ENCODE results near the gene CEP131. TPM values are rescaled to one million over a fixed set of nuclear protein-coding genes. Genes with fewer than 3 reads are reported as not detected.
A peak's percentile ranks its signal among the peaks of the same experiment; 100 is the strongest.

CEP131 gene
- total and polyA plus RNA-seq, 3 experiments from 2014 or later, result 6.5 to 13.3 (median 13.2) TPM

DNA sequence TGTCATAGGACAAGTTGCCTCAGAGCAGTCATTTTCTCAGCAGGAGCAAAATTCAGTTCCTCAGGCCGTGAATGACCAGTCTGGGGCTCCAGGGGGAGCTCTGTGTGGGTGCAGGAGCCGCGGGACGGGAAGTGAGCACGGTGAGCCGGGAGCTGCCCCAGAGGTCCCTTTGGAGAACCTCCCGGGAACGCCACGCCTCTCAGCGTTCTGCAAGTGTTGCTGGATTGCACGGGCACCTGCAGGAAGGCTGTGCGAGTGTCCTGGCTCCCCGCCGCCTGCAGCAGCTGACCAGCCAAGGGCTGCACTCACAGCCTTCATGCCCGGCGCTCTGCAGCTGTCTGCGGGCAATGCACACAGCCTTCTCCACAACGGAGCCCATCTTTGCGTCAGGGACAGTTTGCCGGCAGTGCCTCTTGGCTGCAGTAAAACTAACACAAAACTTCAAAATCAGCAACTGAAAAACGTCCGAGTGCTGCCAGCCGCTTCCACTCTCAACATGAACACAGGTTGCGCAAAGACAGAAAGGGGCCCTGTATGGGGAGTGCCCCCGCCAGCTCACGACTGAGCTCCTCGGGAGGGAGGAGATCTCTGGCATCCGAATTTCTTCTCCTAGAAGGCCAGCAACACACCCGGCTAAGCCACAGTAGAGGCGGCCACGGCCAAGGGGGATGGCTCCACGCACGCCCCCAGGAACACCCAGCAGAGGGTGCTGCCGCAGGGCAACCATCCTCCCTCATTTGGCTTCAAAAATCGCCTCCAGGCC lies 32.4 kb upstream of the CEP131 start:
- Mint-ChIP-seq H3K27me3 (peaks cover 0 to 2% of the 10 kb centered on the region in 2 donors), H3K4me1 (peaks cover 9 to 11% (median 10%) of the 10 kb centered on the region in 3 donors), H3K4me3 (no peak overlapping the region), H3K27ac (no peak overlapping the region), H3K36me3 (peaks cover 3 to 72% (median 11%) of the 10 kb centered on the region in 3 donors), H3K9me3 (no peaks in the 10 kb centered on the region)
- Histone ChIP-seq H3K4me1 (ENCODE audit: insufficient read depth, low read length) (no peaks in the 10 kb centered on the region), H3K36me3 (ENCODE audit: insufficient read depth, low read length) (peaks cover 7% of the 10 kb centered on the region), H3K27me3 (ENCODE audit: insufficient read depth, low read length, poor library complexity, severe bottlenecking) (no peaks in the 10 kb centered on the region), H3K4me3 (ENCODE audit: low read length) (no peak overlapping the region), H3K27ac (ENCODE audit: low read depth, low read length) (no peak overlapping the region), H3K9me3 (ENCODE audit: low read length) (no peaks in the 10 kb centered on the region)
- no peak for DNase-seq
- ChIA-PET POLR2A (no interaction called here), CTCF (interaction anchor here (5.3 kb wide), 1 partner anchor 230 kb away, joined by 40 read pairs; no protein-coding TSS in a partner anchor)

GRCh38 chr17:81253358-81254131 lies 30.8 kb upstream of the CEP131 start:
- no peaks in the 10 kb centered on the region for H3K27me3 ChIP-seq (ENCODE audit: insufficient read depth, low read length, poor library complexity, severe bottlenecking)
- peaks cover 9 to 11% (median 10%) of the 10 kb centered on the region in 3 donors for H3K4me1 Mint-ChIP-seq
- peaks cover 11% of the 10 kb centered on the region for H3K36me3 ChIP-seq (ENCODE audit: insufficient read depth, low read length)
- CTCF ChIA-PET, result interaction anchor here (0.9 to 5.3 kb wide), 7 partner anchors 25 to 648 kb away, joined by 3 to 40 read pairs (median 4); partner anchors contain the start of gene SLC38A10
- H3K4me1 ChIP-seq (ENCODE audit: insufficient read depth, low read length), result no peaks in the 10 kb centered on the region
- no peak overlapping the region for H3K4me3 ChIP-seq (ENCODE audit: low read length)
- H3K27me3 Mint-ChIP-seq, result peaks cover 0 to 2% of the 10 kb centered on the region in 2 donors
- H3K27ac ChIP-seq (ENCODE audit: low read depth, low read length), result no peak overlapping the region
- peak overlapping the region in 1 of 7 donors; percentile 2 for H3K4me3 Mint-ChIP-seq
- peak overlapping the region in 6 of 8 donors; percentile 7 to 87 (median 58) for H3K27ac Mint-ChIP-seq
- H3K9me3 Mint-ChIP-seq, result no peaks in the 10 kb centered on the region
- POLR2A ChIA-PET, result no interaction called here
- peaks cover 3 to 60% (median 11%) of the 10 kb centered on the region in 3 donors for H3K36me3 Mint-ChIP-seq
- peak; percentile 31 to 68 (median 52) for DNase-seq
- H3K9me3 ChIP-seq (ENCODE audit: low read length), result no peaks in the 10 kb centered on the region

DNA sequence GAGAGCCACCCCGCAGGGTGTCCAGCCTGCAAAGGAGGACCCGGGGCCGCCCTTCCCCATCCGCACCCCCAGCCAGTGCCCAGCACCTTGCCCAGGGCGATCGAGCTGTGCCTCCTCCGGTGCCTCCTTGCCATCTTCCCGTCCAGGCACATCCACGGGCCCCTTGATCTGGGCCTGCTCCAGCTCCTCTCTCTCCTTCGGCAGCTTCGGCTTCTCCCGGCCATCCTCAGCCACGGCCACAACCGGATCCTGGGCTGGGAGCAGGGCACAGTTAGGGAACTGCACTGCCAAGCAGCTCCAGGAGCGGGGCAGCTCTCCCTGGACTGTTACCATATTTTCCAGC lies 30.2 kb upstream of the CEP131 start:
- H3K36me3 Mint-ChIP-seq, result peaks cover 3 to 58% (median 11%) of the 10 kb centered on the region in 3 donors
- ChIA-PET POLR2A (no interaction called here), CTCF (interaction anchor here (0.9 to 5.3 kb wide), 7 partner anchors 25 to 649 kb away, joined by 3 to 40 read pairs (median 4); partner anchors contain the start of gene SLC38A10)
- Histone ChIP-seq H3K27me3 (ENCODE audit: insufficient read depth, low read length, poor library complexity, severe bottlenecking) (no peaks in the 10 kb centered on the region), H3K9me3 (ENCODE audit: low read length) (no peaks in the 10 kb centered on the region), H3K36me3 (ENCODE audit: insufficient read depth, low read length) (peaks cover 11% of the 10 kb centered on the region), H3K27ac (ENCODE audit: low read depth, low read length) (no peak overlapping the region), H3K4me1 (ENCODE audit: insufficient read depth, low read length) (no peaks in the 10 kb centered on the region), H3K4me3 (ENCODE audit: low read length) (no peak overlapping the region)
- no peak for DNase-seq
- no peak overlapping the region for H3K4me3 Mint-ChIP-seq
- peaks cover 0 to 2% of the 10 kb centered on the region in 2 donors for H3K27me3 Mint-ChIP-seq
- H3K27ac Mint-ChIP-seq, result peak overlapping the region in 3 of 8 donors; percentile 7 to 80 (median 64)
- H3K9me3 Mint-ChIP-seq, result no peaks in the 10 kb centered on the region
- H3K4me1 Mint-ChIP-seq, result peaks cover 9 to 12% (median 11%) of the 10 kb centered on the region in 3 donors

GRCh38 chr17:81252326-81252986 lies 29.7 kb upstream of the CEP131 start:
- Mint-ChIP-seq H3K4me3 (no peak overlapping the region), H3K36me3 (peaks cover 3 to 55% (median 11%) of the 10 kb centered on the region in 3 donors), H3K27ac (no peak overlapping the region), H3K27me3 (peaks cover 0 to 2% of the 10 kb centered on the region in 2 donors), H3K4me1 (peaks cover 9 to 12% (median 11%) of the 10 kb centered on the region in 3 donors), H3K9me3 (no peaks in the 10 kb centered on the region)
- Histone ChIP-seq H3K4me1 (ENCODE audit: insufficient read depth, low read length) (no peaks in the 10 kb centered on the region), H3K4me3 (ENCODE audit: low read length) (no peak overlapping the region), H3K27me3 (ENCODE audit: insufficient read depth, low read length, poor library complexity, severe bottlenecking) (no peaks in the 10 kb centered on the region), H3K9me3 (ENCODE audit: low read length) (no peaks in the 10 kb centered on the region), H3K36me3 (ENCODE audit: insufficient read depth, low read length) (peaks cover 11% of the 10 kb centered on the region), H3K27ac (ENCODE audit: low read depth, low read length) (no peak overlapping the region)
- ChIA-PET CTCF (interaction anchor here (0.9 to 5.3 kb wide), 7 partner anchors 26 to 649 kb away, joined by 3 to 40 read pairs (median 4); partner anchors contain the start of gene SLC38A10), POLR2A (no interaction called here)
- no peak for DNase-seq

DNA sequence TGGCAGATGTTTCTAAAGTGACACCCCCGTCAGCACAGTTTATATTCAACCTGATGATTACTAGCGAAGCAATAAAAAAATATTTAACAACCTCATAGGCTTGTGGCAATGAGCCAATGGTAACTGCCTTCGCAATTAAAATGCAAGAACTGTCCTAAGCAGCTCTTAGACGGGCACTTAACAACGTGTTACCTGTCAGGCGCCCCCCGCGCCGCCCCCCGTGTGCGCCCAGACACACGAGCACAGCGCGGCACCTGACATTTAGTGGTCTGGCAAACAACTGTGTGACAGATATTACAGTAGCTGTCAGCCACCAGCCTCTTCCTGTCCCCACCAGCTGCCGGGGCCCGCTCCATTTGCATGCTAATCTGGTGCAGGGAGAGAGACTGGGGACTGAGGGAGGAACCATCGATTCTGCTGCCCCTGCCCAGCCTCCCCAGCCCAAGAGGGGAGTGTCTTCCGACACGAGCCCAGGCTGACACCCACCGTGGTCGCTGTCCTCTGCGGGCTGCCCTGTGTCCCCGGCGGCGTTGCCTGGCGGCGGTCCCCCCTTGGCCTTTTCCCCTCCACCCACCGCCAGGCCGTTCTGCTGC lies 29.0 kb upstream of the CEP131 start:
- Histone ChIP-seq H3K27ac (ENCODE audit: low read depth, low read length) (no peak overlapping the region), H3K36me3 (ENCODE audit: insufficient read depth, low read length) (peaks cover 11% of the 10 kb centered on the region), H3K9me3 (ENCODE audit: low read length) (no peaks in the 10 kb centered on the region), H3K4me3 (ENCODE audit: low read length) (no peak overlapping the region), H3K27me3 (ENCODE audit: insufficient read depth, low read length, poor library complexity, severe bottlenecking) (no peaks in the 10 kb centered on the region), H3K4me1 (ENCODE audit: insufficient read depth, low read length) (no peaks in the 10 kb centered on the region)
- CTCF ChIA-PET, result interaction anchor here (1.8 kb wide), 1 partner anchor 349 kb away, joined by 5 read pairs; no protein-coding TSS in a partner anchor
- Mint-ChIP-seq H3K4me1 (peaks cover 9 to 12% (median 11%) of the 10 kb centered on the region in 3 donors), H3K27ac (no peak overlapping the region), H3K36me3 (peaks cover 3 to 48% (median 11%) of the 10 kb centered on the region in 3 donors), H3K9me3 (no peaks in the 10 kb centered on the region), H3K4me3 (peak overlapping the region in 1 of 7 donors; percentile 68), H3K27me3 (peaks cover 0 to 2% of the 10 kb centered on the region in 2 donors)
- POLR2A ChIA-PET, result no interaction called here
- peak in 1 of 5 donors; percentile 13 for DNase-seq

GRCh38 chr17:81251094-81251708 lies 28.4 kb upstream of the CEP131 start:
- H3K27me3 Mint-ChIP-seq, result peaks cover 0 to 2% of the 10 kb centered on the region in 2 donors
- peaks cover 11% of the 10 kb centered on the region for H3K36me3 ChIP-seq (ENCODE audit: insufficient read depth, low read length)
- no peaks in the 10 kb centered on the region for H3K4me1 ChIP-seq (ENCODE audit: insufficient read depth, low read length)
- H3K4me3 ChIP-seq (ENCODE audit: low read length), result no peak overlapping the region
- no peaks in the 10 kb centered on the region for H3K9me3 ChIP-seq (ENCODE audit: low read length)
- H3K4me3 Mint-ChIP-seq, result peak overlapping the region in 1 of 7 donors; percentile 68
- no peak for DNase-seq
- no peaks in the 10 kb centered on the region for H3K27me3 ChIP-seq (ENCODE audit: insufficient read depth, low read length, poor library complexity, severe bottlenecking)
- no peak overlapping the region for H3K27ac ChIP-seq (ENCODE audit: low read depth, low read length)
- H3K36me3 Mint-ChIP-seq, result peaks cover 3 to 48% (median 11%) of the 10 kb centered on the region in 3 donors
- POLR2A ChIA-PET, result no interaction called here
- H3K9me3 Mint-ChIP-seq, result no peaks in the 10 kb centered on the region
- CTCF ChIA-PET, result interaction anchor here (0.7 kb wide), 1 partner anchor 233 kb away, joined by 4 read pairs; no protein-coding TSS in a partner anchor
- H3K4me1 Mint-ChIP-seq, result peaks cover 9 to 12% (median 11%) of the 10 kb centered on the region in 3 donors
- H3K27ac Mint-ChIP-seq, result no peak overlapping the region

Data from CD8-positive, alpha-beta memory T cell (primary cell).